Measurements from ENCODE around the gene FABP3. TPM values are rescaled to one million over a fixed set of nuclear protein-coding genes. Genes with fewer than 3 reads are reported as not detected.
A peak's percentile ranks its signal among the peaks of the same experiment; 100 is the strongest.

The FABP3 gene
- total RNA-seq, 1 donor from 2014 or later = 198 TPM

GRCh38 chr1:31374511-31375196 lies 1.8 kb upstream of the FABP3 start:
- no peak for DNase-seq (ENCODE audit: low spot score in 2 of 2)
- no peak for FAIRE-seq

GRCh38 chr1:31373897-31374486 lies 1.1 kb upstream of the FABP3 start:
- DNase-seq (ENCODE audit: low spot score in 2 of 2) (no peak), FAIRE-seq (no peak)

- no peak for FAIRE-seq
These were observed 173 bp downstream of the FABP3 start for GRCh38 chr1:31372751-31373055.

GRCh38 chr1:31372051-31372450 lies 825 bp downstream of the FABP3 start:
- DNase-seq (ENCODE audit: low spot score in 2 of 2) = no peak
- FAIRE-seq = no peak

More at GRCh38 chr1:31372751-31373055, 173 bp downstream of the FABP3 start:
- no peak for DNase-seq (ENCODE audit: low spot score in 2 of 2)

- FAIRE-seq (no peak), DNase-seq (ENCODE audit: low spot score in 2 of 2) (no peak)
These were observed 1.5 kb downstream of the FABP3 start for GRCh38 chr1:31371121-31371959.

- DNase-seq (ENCODE audit: low spot score in 2 of 2) = no peak
- no peak for FAIRE-seq
These were observed 2.3 kb downstream of the FABP3 start for GRCh38 chr1:31370565-31370964.

- DNase-seq (ENCODE audit: low spot score in 2 of 2) = no peak
- FAIRE-seq = no peak
These were observed 2.9 kb downstream of the FABP3 start for GRCh38 chr1:31370021-31370420.

GRCh38 chr1:31368611-31369107 lies 4.2 kb downstream of the FABP3 start:
- FAIRE-seq (no peak), DNase-seq (ENCODE audit: low spot score in 2 of 2) (no peak)

- DNase-seq (ENCODE audit: low spot score in 2 of 2) = no peak
- FAIRE-seq = no peak
These were observed 6.1 kb downstream of the FABP3 start for GRCh38 chr1:31366796-31367195.

- DNase-seq (ENCODE audit: low spot score in 2 of 2) = no peak
- no peak for FAIRE-seq
These were observed 8.2 kb downstream of the FABP3 start for GRCh38 chr1:31364561-31365250.

GRCh38 chr1:31362032-31362431 lies 10.8 kb downstream of the FABP3 start:
- no peak for FAIRE-seq
- no peak for DNase-seq (ENCODE audit: low spot score in 2 of 2)

GRCh38 chr1:31361607-31362006 lies 11.3 kb downstream of the FABP3 start:
- FAIRE-seq = no peak

GRCh38 chr1:31356427-31356826 lies 16.4 kb downstream of the FABP3 start:
- DNase-seq (ENCODE audit: low spot score in 2 of 2) (no peak), FAIRE-seq (no peak)

More at GRCh38 chr1:31361607-31362006, 11.3 kb downstream of the FABP3 start:
- DNase-seq (ENCODE audit: low spot score in 2 of 2) = no peak

- FAIRE-seq = no peak
These were observed 18.6 kb downstream of the FABP3 start for GRCh38 chr1:31354283-31354682.

GRCh38 chr1:31348449-31348848 lies 24.4 kb downstream of the FABP3 start:
- no peak for DNase-seq (ENCODE audit: low spot score in 2 of 2)
- no peak for FAIRE-seq

More at GRCh38 chr1:31354283-31354682, 18.6 kb downstream of the FABP3 start:
- no peak for DNase-seq (ENCODE audit: low spot score in 2 of 2)

- no peak for DNase-seq (ENCODE audit: low spot score in 2 of 2)
- FAIRE-seq = no peak
These were observed 26.1 kb downstream of the FABP3 start for GRCh38 chr1:31346785-31347184.

GRCh38 chr1:31345635-31346034 lies 27.2 kb downstream of the FABP3 start:
- no peak for DNase-seq (ENCODE audit: low spot score in 2 of 2)
- FAIRE-seq = no peak

- no peak for DNase-seq (ENCODE audit: low spot score in 2 of 2)
- no peak for FAIRE-seq
These were observed 28.4 kb downstream of the FABP3 start for GRCh38 chr1:31344503-31344902.

- FAIRE-seq (no peak), DNase-seq (ENCODE audit: low spot score in 2 of 2) (no peak)
These were observed 36.0 kb downstream of the FABP3 start for GRCh38 chr1:31336687-31337467.

GRCh38 chr1:31335007-31335406 lies 37.9 kb downstream of the FABP3 start:
- DNase-seq (ENCODE audit: low spot score in 2 of 2) = peak; percentile 35 to 43
- FAIRE-seq = peak; percentile 88
